Fibroblast of the aortic adventitia (primary cell): ENCODE data around the gene ADAMTS12. TPM values are rescaled to one million over a fixed set of nuclear protein-coding genes. Genes with fewer than 3 reads are reported as not detected.

ENCODE experiments used
- DNase-seq: peaks from one replicate; pipeline ENCODE4 v3.0.0-alpha.2; 2010; ENCODE audit warnings: low read depth
- H3K4me3 ChIP-seq: 2 replicates; pipeline ENCODE4 v1.5.1; 2011; ENCODE audit warnings: low read depth, mild to moderate bottlenecking, control low read depth, low read length, moderate library complexity
- CTCF ChIP-seq: IDR thresholded peaks from 2 replicates; pipeline ENCODE4 v1.5.1; 2011; ENCODE audit warnings: mild to moderate bottlenecking, low read length, control low read depth, inconsistent platforms; ENCODE audit not compliant: insufficient read depth
- total RNA-seq: library from RNA; depleted of rRNA; stranded (reverse); fragments of >200 nt; gene quantifications from 2 replicates; pipeline ENCODE4 v1.2.3, GENCODE V29; 2012; ENCODE audit warnings: low replicate concordance

ADAMTS12 gene
- total RNA-seq, 1 donor: 13.0 TPM

GRCh38 chr5:33721491-33722200 is 170.1 kb downstream of the ADAMTS12 start:
- no peak overlapping the region for H3K4me3 ChIP-seq
- DNase-seq: peak; percentile 83
- TF ChIP-seq CTCF: no peak

GRCh38 chr5:33720176-33720575 is 171.6 kb downstream of the ADAMTS12 start:
- DNase-seq: peak; percentile 33
- TF ChIP-seq CTCF: no peak
- H3K4me3 ChIP-seq: no peak overlapping the region

GRCh38 chr5:33719769-33720168 is 172.0 kb downstream of the ADAMTS12 start:
- TF ChIP-seq CTCF: no peak
- no peak for DNase-seq
- no peak overlapping the region for H3K4me3 ChIP-seq

GRCh38 chr5:33715661-33716060 is 176.1 kb downstream of the ADAMTS12 start:
- peak; percentile 79 for DNase-seq
- no peak for TF ChIP-seq CTCF
- no peak overlapping the region for H3K4me3 ChIP-seq

GRCh38 chr5:33713136-33713765 is 178.5 kb downstream of the ADAMTS12 start:
- no peak overlapping the region for H3K4me3 ChIP-seq
- no peak for TF ChIP-seq CTCF
- peak; percentile 25 for DNase-seq

- no peak for TF ChIP-seq CTCF
These were observed 179.1 kb downstream of the ADAMTS12 start for GRCh38 chr5:33712664-33713063.

More at GRCh38 chr5:33712664-33713063, 179.1 kb downstream of the ADAMTS12 start:
- H3K4me3 ChIP-seq: no peak overlapping the region
- no peak for DNase-seq
